ENCODE measurements around the gene THRA.

THRA gene

GRCh38 chr17:40027614-40028012, 35.2 kb upstream of the THRA start:
- no peak for DNase-seq

- DNase-seq: no peak
Measured at GRCh38 chr17:40028595-40028994, 34.2 kb upstream of the THRA start.

GRCh38 chr17:40031706-40032105, 31.1 kb upstream of the THRA start:
- no peak for DNase-seq

GRCh38 chr17:40032322-40033320, 30.1 kb upstream of the THRA start:
- DNase-seq: no peak

- no peak for DNase-seq
Measured at GRCh38 chr17:40033339-40033738, 29.4 kb upstream of the THRA start.

- no peak for DNase-seq
Measured at GRCh38 chr17:40034426-40035161, 28.2 kb upstream of the THRA start.

GRCh38 chr17:40035162-40035559, 27.6 kb upstream of the THRA start:
- no peak for DNase-seq

- no peak for DNase-seq
Measured at GRCh38 chr17:40038882-40039513, 23.8 kb upstream of the THRA start.

- DNase-seq: no peak
Measured at GRCh38 chr17:40041196-40041595, 21.6 kb upstream of the THRA start.

GRCh38 chr17:40056379-40057015, 6.3 kb upstream of the THRA start:
- DNase-seq: no peak

GRCh38 chr17:40058186-40058784, 4.5 kb upstream of the THRA start:
- DNase-seq: no peak

GRCh38 chr17:40058865-40059264, 3.9 kb upstream of the THRA start:
- DNase-seq: no peak

GRCh38 chr17:40059729-40060475, 2.9 kb upstream of the THRA start:
- no peak for DNase-seq

- DNase-seq: no peak
Measured at GRCh38 chr17:40060887-40061608, 1.7 kb upstream of the THRA start.

GRCh38 chr17:40061609-40062038, 1.1 kb upstream of the THRA start:
- DNase-seq: no peak

- DNase-seq: peak; percentile 35
Measured at GRCh38 chr17:40063187-40063771, 514 bp downstream of the THRA start.

- no peak for DNase-seq
Measured at GRCh38 chr17:40063901-40064531, 1.3 kb downstream of the THRA start.

GRCh38 chr17:40064971-40065768, 2.4 kb downstream of the THRA start:
- no peak for DNase-seq

All from KG1 (cell line).